SK-N-MC (cell line): ENCODE data around the gene PARP12.

ENCODE experiments used
- EZH2 ChIP-seq: fragments of 200-600 bp; sonication (generic); IDR thresholded peaks from one replicate; pipeline ENCODE4 v1.6.1; 2017; ENCODE audit warnings: antibody characterized with exemption
- FOXP2 ChIP-seq: optimal IDR thresholded peaks from 2 replicates; pipeline ENCODE3; 2011; ENCODE audit warnings: mild to moderate bottlenecking, moderate library complexity; ENCODE audit not compliant: insufficient read depth; ENCODE audit errors: extremely low read length, control extremely low read depth
- POLR2AphosphoS5 ChIP-seq: IDR thresholded peaks from 2 replicates; pipeline ENCODE4 v1.6.1; 2012; ENCODE audit warnings: mild to moderate bottlenecking, low read depth, low read length, borderline replicate concordance

- TF ChIP-seq EZH2 (no peak), POLR2AphosphoS5 (no peak), FOXP2 (no peak)
Measured at GRCh38 chr7:140048989-140049338, 13.8 kb downstream of the PARP12 start.
